Sigmoid colon (tissue), 7 donors: ENCODE measurements around the gene MAT2A. TPM values are rescaled to one million over a fixed set of nuclear protein-coding genes. Genes with fewer than 3 reads are reported as not detected.

ENCODE experiments used
- polyA plus RNA-seq, 3 donors: library from polyadenylated mRNA; stranded (reverse); fragments of 200-250 nt; gene quantifications; one replicate each; pipeline ENCODE4 v1.2.3, GENCODE V29; 2013
- small RNA-seq, 3 donors: library from RNA; depleted of rRNA; stranded (forward); fragments of <200 nt; gene quantifications; one replicate each; pipeline ENCODE3, GENCODE V24; 2016
- total RNA-seq, 4 donors: library from RNA; depleted of rRNA; stranded (reverse); fragments of >200 nt; gene quantifications; one replicate each; pipeline ENCODE4 v1.1.0, GENCODE V29; 2016
- donor health status: healthy with polysubstance abuse.
- donor health status: Bipolar disorder and iron deficiency.
- donor health status: healthy.

MAT2A gene
- total and polyA plus RNA-seq, 7 donors: 52.3 to 249 (median 139) TPM

Small RNAs within 50 kb of the gene (small RNA-seq; reads per million reads assigned to genes)
- gene RN7SL126P: 0 to 0.06 (median 0) reads per million in 3 donors

Other genes starting within 250 kb of the MAT2A start
- 10 to 100 TPM; 78.9 to 95.0 (median 80.8) TPM for gene TGOLN2, start 211.2 kb upstream of the MAT2A start, total RNA-seq
- gene TGOLN2, start 211.2 kb upstream of the MAT2A start, polyA plus RNA-seq: 10 to 100 TPM; 12.6 to 85.8 (median 20.8) TPM
- gene RETSAT, start 184.6 kb upstream of the MAT2A start, total RNA-seq: 10 to 100 TPM; 26.5 to 54.6 (median 42.1) TPM
- gene RETSAT, start 184.6 kb upstream of the MAT2A start, polyA plus RNA-seq: 100 to 1,000 TPM in 1 of 3 donors, 10 to 100 TPM in 2; 33.6 to 112 (median 36.5) TPM
- gene ELMOD3, start 184.4 kb upstream of the MAT2A start, total RNA-seq: 10 to 100 TPM; 16.7 to 26.3 (median 22.9) TPM
- gene ELMOD3, start 184.4 kb upstream of the MAT2A start, polyA plus RNA-seq: 10 to 100 TPM; 11.6 to 22.7 (median 12.0) TPM
- 10 to 100 TPM; 20.9 to 33.0 (median 30.1) TPM for gene CAPG, start 128.8 kb upstream of the MAT2A start, total RNA-seq
- 100 to 1,000 TPM; 112 to 230 (median 150) TPM for gene CAPG, start 128.8 kb upstream of the MAT2A start, polyA plus RNA-seq
- gene SH2D6, start 120.5 kb upstream of the MAT2A start, total RNA-seq: not detected
- gene SH2D6, start 120.5 kb upstream of the MAT2A start, polyA plus RNA-seq: 10 to 100 TPM in 2 of 3 donors, 1 to 10 TPM in 1; 2.8 to 14.6 (median 11.4) TPM
- gene GGCX, start 22.3 kb downstream of the MAT2A start, total RNA-seq: 10 to 100 TPM; 14.9 to 25.3 (median 24.7) TPM
- gene GGCX, start 22.3 kb downstream of the MAT2A start, polyA plus RNA-seq: 10 to 100 TPM in 2 of 3 donors, 1 to 10 TPM in 1; 3.6 to 22.8 (median 11.1) TPM
- gene VAMP8, start 38.4 kb downstream of the MAT2A start, total RNA-seq: 10 to 100 TPM in 2 of 4 donors, 1 to 10 TPM in 2; 1.9 to 33.3 (median 13.2) TPM
- 100 to 1,000 TPM; 441 to 941 (median 696) TPM for gene VAMP8, start 38.4 kb downstream of the MAT2A start, polyA plus RNA-seq
- gene VAMP5, start 45.3 kb downstream of the MAT2A start, total RNA-seq: 10 to 100 TPM; 51.2 to 97.5 (median 69.6) TPM
- gene VAMP5, start 45.3 kb downstream of the MAT2A start, polyA plus RNA-seq: 10 to 100 TPM; 51.8 to 93.7 (median 68.0) TPM
- 100 to 1,000 TPM; 124 to 175 (median 141) TPM for gene RNF181, start 56.6 kb downstream of the MAT2A start, total RNA-seq
- 100 to 1,000 TPM; 165 to 190 (median 179) TPM for gene RNF181, start 56.6 kb downstream of the MAT2A start, polyA plus RNA-seq
- 10 to 100 TPM; 18.4 to 29.9 (median 22.1) TPM for gene TMEM150A, start 63.5 kb downstream of the MAT2A start, total RNA-seq
- gene TMEM150A, start 63.5 kb downstream of the MAT2A start, polyA plus RNA-seq: 10 to 100 TPM in 2 of 3 donors, 1 to 10 TPM in 1; 7.4 to 12.0 (median 11.6) TPM
- 10 to 100 TPM; 10.6 to 13.0 (median 12.8) TPM for gene C2orf68, start 72.9 kb downstream of the MAT2A start, total RNA-seq
- gene C2orf68, start 72.9 kb downstream of the MAT2A start, polyA plus RNA-seq: 10 to 100 TPM; 18.6 to 23.0 (median 21.3) TPM
- 100 to 1,000 TPM in 1 of 4 donors, 10 to 100 TPM in 3; 56.4 to 136 (median 72.0) TPM for gene USP39, start 77.0 kb downstream of the MAT2A start, total RNA-seq
- gene USP39, start 77.0 kb downstream of the MAT2A start, polyA plus RNA-seq: 10 to 100 TPM; 39.9 to 49.2 (median 41.4) TPM
- gene SFTPB, start 129.0 kb downstream of the MAT2A start, total RNA-seq: not detected
- 10 to 100 TPM in 1 of 3 donors, under 1 TPM in 1, not detected in 1; 0.57 to 23.4 TPM for gene SFTPB, start 129.0 kb downstream of the MAT2A start, polyA plus RNA-seq
- gene GNLY, start 155.2 kb downstream of the MAT2A start, total RNA-seq: 1 to 10 TPM in 1 of 4 donors, not detected in 3; 1.6 TPM
- gene GNLY, start 155.2 kb downstream of the MAT2A start, polyA plus RNA-seq: 10 to 100 TPM in 1 of 3 donors, 1 to 10 TPM in 2; 2.4 to 13.9 (median 4.2) TPM
- gene ATOH8, start 214.8 kb downstream of the MAT2A start, total RNA-seq: 10 to 100 TPM; 12.4 to 20.6 (median 18.1) TPM
- 1 to 10 TPM; 1.6 to 9.4 (median 6.6) TPM for gene ATOH8, start 214.8 kb downstream of the MAT2A start, polyA plus RNA-seq